Lower leg skin (tissue), 3 donors: ENCODE measurements around the gene NEURL1B.

Source experiments
- POLR2A ChIP-seq, 2 donors: fragments of 450-650 bp; IDR thresholded peaks; one replicate each; pipeline ENCODE4 v1.6.1; 2016 to 2017; ENCODE audit warnings: antibody characterized with exemption in 2 of 2, mild to moderate bottlenecking in 1 of 2, moderate library complexity in 1 of 2
- TF ChIP-seq, protein P1 (sequence below), 3 donors: fragments of 450-650 bp; IDR thresholded peaks; one replicate each; pipeline ENCODE4 v1.5.1; 2016; ENCODE audit warnings: antibody characterized with exemption in 3 of 3, mild to moderate bottlenecking in 3 of 3, moderate library complexity in 2 of 3

DNA sequence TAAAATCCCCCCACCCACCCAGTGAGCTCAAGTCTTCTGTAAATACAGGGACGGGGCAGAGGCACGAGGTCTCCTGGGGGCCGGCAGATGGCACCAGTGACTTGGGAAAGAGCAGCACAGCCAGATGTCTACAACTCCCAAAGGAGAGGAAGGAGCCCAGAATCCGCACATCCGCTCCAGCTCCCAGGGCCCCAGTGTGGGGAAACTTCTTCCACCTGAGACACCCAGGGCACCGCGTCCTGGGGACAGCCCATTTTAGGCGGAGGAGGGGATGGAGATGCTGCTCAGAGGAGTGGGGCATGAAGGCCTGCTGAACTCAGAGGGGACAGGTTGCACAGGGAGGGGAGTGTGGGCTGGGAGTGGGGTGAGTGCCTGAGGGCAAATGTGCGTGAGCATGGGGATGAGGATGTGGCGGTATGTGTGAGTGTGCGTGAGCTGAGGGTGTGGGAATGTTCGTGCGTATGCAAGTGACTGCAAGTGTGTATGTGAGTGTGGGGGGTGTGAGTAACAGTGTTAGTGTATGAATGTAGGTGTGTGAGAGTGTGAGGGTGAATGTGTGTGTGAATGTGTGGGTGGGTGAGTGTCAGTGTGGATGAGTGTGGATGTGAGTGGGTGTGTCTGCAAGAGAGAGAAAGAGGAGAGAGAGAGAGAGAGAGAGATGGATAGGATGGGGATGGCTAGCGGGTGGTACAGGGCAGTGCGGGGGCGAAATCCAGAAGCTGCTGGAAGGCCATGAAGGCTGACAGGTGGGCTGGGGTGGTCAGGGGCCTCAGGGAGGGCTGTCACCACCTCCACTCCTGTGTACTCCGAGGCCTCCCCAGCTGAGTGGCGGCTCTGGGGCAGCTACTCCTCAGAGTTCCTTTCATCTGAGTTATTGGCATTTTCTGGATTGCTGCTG is 66.5 kb downstream of the NEURL1B start:
- TF ChIP-seq, protein P1, sequence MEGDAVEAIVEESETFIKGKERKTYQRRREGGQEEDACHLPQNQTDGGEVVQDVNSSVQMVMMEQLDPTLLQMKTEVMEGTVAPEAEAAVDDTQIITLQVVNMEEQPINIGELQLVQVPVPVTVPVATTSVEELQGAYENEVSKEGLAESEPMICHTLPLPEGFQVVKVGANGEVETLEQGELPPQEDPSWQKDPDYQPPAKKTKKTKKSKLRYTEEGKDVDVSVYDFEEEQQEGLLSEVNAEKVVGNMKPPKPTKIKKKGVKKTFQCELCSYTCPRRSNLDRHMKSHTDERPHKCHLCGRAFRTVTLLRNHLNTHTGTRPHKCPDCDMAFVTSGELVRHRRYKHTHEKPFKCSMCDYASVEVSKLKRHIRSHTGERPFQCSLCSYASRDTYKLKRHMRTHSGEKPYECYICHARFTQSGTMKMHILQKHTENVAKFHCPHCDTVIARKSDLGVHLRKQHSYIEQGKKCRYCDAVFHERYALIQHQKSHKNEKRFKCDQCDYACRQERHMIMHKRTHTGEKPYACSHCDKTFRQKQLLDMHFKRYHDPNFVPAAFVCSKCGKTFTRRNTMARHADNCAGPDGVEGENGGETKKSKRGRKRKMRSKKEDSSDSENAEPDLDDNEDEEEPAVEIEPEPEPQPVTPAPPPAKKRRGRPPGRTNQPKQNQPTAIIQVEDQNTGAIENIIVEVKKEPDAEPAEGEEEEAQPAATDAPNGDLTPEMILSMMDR (IDR thresholded peaks at IDR 0.05), result no peak
- TF ChIP-seq POLR2A (IDR thresholded peaks at IDR 0.05), result no peak
